AG09319 (cell line): ENCODE results near the gene SPIN2A.
"Not testable (repeated sequence)": the region's sequence is repeated elsewhere in the genome, so short reads cannot be mapped to it uniquely, and the experiment has no call there.

Source experiments
- DNase-seq: peaks from one replicate; pipeline ENCODE4 v3.0.0-alpha.2; 2010; ENCODE audit warnings: low read depth; ENCODE audit errors: extremely low read depth
- TF ChIP-seq, protein P1 (sequence below): IDR thresholded peaks from 2 replicates; pipeline ENCODE4 v1.5.1; 2011; ENCODE audit warnings: low read depth, mild to moderate bottlenecking, inconsistent platforms, low read length, moderate library complexity

Gene SPIN2A

DNA sequence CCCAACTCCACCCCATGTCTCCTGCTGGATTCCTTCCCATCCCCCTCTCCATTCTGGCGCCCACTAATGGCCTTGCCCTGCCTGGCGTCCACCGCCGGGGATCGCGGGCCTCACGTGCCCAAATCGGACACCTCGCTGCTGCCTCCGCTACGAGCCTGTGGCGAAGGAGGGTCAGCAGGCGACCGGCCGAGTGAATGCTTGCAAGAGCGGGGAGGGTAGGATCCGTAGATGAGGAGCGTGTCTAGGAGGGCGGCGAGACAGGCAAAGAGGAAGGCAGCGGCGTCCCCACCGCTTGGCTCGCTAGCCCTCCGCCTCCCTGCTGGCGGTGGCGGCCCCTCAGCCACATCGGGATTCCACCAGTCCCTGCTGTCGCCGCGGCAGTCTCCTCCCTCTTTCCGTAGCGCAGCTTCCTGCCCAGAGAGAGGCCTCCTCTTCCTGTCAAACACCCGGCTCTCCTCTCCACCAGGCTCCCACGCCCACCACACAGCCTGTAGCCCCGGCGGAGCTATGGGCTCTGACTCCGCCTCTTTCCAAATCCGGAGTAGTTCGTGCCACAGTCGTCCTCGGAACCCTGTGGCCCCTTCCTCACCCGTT lies 15.9 kb downstream of the SPIN2A start, which contains the start of gene SPIN2B:
SPIN2B (minus strand) TSS at position 387 of the 594 bp plus-strand sequence.
- DNase-seq, result peak; percentile 30
- TF ChIP-seq, protein P1, sequence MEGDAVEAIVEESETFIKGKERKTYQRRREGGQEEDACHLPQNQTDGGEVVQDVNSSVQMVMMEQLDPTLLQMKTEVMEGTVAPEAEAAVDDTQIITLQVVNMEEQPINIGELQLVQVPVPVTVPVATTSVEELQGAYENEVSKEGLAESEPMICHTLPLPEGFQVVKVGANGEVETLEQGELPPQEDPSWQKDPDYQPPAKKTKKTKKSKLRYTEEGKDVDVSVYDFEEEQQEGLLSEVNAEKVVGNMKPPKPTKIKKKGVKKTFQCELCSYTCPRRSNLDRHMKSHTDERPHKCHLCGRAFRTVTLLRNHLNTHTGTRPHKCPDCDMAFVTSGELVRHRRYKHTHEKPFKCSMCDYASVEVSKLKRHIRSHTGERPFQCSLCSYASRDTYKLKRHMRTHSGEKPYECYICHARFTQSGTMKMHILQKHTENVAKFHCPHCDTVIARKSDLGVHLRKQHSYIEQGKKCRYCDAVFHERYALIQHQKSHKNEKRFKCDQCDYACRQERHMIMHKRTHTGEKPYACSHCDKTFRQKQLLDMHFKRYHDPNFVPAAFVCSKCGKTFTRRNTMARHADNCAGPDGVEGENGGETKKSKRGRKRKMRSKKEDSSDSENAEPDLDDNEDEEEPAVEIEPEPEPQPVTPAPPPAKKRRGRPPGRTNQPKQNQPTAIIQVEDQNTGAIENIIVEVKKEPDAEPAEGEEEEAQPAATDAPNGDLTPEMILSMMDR, result no peak

DNA sequence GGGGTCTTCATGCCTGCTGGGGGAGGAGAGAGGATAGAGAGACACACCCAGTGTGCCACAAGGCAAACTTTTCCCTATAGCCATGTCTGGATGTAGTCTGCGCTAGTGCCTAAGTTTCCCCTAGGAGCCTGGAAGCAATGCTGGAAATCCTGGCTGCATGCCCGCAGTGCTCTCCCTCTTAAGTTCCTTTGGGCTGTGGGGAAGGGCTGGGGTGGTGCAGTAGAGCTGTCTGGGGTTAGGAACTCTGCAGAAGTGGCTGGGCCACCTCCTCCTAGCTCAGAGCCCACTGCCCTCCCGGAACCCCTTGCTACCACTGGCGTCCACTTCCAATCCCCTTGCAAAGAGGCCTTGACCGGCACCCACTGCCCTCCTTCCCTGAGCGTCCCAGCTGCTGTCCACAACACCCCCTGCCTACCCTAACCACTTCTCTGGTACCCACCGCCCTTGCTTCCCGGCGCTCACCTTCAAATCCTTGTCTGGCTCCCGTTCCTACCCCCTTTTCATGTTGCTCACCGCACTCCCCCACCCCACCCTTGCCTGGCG lies 16.5 kb downstream of the SPIN2A start:
- DNase-seq, result not testable (repeated sequence)

DNA sequence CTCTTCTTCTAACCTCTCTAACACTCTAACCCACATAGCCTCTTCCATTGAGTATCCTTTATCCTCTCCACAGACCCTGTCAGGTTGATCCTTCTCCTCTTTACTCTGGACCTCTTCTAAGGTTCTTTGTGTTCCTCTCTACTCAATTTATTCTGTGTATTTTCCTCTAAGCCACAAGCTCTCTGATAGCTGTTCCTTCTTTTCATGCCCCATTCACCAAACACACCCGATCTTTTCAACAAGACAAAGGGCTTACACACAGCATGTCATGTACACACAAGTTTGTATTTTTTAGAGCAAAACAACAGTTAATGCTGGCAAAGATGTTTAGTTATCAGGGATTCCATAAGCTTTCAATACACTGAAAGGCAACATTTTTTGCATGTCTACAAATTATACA lies 17.8 kb downstream of the SPIN2A start:
- TF ChIP-seq, protein P1, result no peak
- DNase-seq, result no peak

DNA sequence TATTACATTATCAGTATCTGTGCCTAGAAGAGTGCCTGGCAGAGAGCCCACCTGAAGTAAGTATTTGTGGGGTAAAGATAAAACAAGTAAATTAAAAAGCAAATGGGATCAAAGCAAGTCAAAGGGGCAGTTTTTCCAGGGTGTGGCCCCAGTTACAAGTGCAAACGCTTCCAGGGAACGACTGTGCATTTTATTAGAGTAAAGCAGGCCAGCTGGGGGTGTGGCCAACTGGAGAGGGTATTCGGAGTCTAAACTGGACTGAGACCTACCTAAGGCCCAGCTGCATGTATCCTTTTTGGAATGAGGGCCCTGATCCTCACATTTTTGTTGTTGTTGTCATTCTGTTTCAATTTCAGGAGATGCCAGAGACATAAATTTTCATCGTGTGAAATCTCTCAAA lies 19.6 kb downstream of the SPIN2A start:
- not testable (repeated sequence) for DNase-seq

DNA sequence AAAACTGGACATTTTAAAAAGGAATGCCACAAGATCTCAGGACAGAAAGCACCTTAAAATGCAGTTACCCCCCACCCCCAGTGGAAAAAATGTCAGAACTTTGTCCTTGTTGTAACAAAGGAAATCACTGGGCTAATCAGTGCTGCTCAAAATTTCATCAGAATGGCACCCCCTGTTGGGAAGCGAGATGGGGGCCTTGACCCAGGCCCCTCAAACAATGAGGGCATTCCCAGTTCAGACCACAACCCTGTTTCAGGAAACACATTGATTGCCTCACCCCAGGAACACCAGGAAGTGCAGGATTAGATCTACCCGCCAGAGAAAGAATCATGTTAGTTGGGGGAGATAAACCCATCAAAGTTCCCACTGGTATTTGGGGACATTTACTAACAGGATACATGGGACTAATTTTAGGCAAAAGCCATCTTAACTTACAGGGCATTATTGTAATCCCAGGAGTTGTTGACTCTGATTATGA lies 32.2 kb downstream of the SPIN2A start:
- no peak for DNase-seq
- TF ChIP-seq, protein P1, result no peak

DNA sequence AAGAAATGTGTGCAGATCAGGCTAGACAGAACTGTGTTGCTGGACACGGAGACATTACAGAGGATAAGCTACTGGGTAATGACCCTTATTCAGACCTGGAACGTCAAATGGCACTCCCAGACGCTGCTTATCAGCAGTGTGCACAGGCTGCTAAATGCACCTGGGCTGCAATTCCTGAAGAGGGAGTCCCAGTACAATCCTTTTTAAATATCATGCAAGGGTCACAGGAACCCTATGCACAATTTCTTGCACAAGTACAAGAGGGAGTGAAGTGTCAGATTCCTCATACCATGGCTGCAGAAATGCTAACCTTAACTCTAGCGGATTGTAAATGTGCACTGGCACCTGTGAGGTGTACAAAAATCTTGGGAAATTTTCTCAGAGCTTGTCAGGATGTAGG lies 32.8 kb downstream of the SPIN2A start:
- TF ChIP-seq, protein P1, result no peak

DNA sequence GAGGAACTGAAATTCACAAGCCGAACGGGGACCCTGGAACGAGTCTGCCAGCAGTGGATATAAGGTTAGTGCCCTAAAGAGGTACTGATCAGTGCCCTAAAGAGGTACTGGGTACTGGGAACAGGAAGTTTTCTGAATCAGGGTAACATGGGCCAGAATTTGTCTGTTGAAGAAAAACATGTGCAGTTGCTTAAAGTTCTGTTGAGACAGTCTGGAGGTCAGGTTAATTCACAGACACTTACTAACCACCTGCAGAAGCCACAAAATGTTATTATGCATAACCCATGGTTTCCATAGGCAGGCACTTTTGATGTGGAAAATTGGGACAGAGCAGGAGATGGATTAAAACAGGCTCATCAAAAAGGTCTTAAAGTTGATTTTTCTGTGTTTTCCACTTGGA lies 33.7 kb downstream of the SPIN2A start:
- TF ChIP-seq, protein P1, result no peak
- DNase-seq, result no peak

More for the DNA sequence above, 32.8 kb downstream of the SPIN2A start:
- DNase-seq, result no peak

DNA sequence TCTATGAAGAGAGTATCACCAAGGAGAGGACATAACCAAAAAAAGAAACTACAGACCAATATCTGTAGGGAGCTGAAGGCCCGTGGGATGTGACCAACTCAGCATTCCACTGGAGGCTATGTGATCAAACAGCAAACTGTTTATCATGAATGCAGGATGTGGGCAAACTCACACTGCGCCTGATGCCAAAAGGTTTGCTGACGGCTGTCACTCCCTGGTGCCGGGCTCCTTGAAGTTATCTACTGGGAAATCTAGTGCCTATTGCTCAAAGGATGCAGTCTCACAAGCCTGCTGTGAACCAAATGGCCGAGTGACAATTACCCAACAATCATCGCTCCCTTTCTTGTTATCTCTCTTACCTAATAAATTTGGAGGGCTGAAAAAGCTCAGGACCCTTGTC lies 34.3 kb downstream of the SPIN2A start:
- not testable (repeated sequence) for DNase-seq
